ENCODE measurements around the gene KCNJ5.
A peak's percentile ranks its signal among the peaks of the same experiment; 100 is the strongest.

The KCNJ5 gene

DNA sequence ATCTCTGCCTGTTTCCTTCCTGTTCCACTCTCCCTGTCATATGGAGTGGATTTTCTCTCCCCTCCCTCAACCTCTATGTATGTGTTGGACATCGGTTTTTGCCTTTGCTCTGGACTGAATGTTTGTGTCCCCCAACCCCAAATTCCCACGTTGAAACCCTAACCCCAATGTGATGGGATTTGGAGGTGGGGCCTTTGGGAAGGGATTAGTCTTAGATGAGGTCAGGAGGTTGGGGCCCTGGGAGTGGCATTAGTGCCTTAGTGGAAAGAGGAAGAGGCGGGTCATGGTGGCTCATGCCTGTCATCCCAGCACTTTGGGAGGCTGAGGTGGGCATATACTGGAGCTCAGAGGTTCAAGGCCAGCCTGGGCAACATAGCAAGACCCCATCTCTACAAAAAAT, 39.9 kb downstream of the KCNJ5 start:
- TF ChIP-seq, protein P1, sequence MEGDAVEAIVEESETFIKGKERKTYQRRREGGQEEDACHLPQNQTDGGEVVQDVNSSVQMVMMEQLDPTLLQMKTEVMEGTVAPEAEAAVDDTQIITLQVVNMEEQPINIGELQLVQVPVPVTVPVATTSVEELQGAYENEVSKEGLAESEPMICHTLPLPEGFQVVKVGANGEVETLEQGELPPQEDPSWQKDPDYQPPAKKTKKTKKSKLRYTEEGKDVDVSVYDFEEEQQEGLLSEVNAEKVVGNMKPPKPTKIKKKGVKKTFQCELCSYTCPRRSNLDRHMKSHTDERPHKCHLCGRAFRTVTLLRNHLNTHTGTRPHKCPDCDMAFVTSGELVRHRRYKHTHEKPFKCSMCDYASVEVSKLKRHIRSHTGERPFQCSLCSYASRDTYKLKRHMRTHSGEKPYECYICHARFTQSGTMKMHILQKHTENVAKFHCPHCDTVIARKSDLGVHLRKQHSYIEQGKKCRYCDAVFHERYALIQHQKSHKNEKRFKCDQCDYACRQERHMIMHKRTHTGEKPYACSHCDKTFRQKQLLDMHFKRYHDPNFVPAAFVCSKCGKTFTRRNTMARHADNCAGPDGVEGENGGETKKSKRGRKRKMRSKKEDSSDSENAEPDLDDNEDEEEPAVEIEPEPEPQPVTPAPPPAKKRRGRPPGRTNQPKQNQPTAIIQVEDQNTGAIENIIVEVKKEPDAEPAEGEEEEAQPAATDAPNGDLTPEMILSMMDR (conservative IDR thresholded peaks at IDR 0.05; ENCODE audit: low read depth), result no peak
- H3K27ac ChIP-seq, result no peak overlapping the region
- POLR2A ChIA-PET (ENCODE audit: low non-redundant PET), result no interaction called here
- CTCF ChIA-PET, result no interaction called here
- no peak for DNase-seq (ENCODE audit: low spot score)

DNA sequence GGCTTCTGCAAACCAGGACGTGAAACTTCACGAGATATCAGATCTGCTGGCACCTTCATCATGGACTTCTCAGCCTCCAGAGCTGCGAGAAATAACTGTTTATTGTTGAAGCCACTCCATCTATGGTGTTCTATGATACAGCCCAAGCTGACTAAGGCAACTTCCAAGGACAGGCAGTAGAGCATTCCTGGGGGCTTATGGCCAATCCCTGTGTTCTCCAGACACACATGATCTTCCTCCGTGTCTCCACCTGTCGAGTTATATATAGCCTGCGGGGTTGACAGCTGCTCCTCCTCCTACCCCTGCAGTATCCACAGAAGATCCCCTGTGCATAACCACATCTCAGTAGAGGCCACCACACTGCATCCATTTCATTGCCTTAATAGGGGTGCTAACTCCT, 40.5 kb downstream of the KCNJ5 start:
- no peak overlapping the region for H3K27ac ChIP-seq
- peak; percentile 65 for DNase-seq (ENCODE audit: low spot score)
- ChIA-PET CTCF (no interaction called here), POLR2A (ENCODE audit: low non-redundant PET) (no interaction called here)
- TF ChIP-seq, protein P1 (conservative IDR thresholded peaks at IDR 0.05; ENCODE audit: low read depth), result no peak

DNA sequence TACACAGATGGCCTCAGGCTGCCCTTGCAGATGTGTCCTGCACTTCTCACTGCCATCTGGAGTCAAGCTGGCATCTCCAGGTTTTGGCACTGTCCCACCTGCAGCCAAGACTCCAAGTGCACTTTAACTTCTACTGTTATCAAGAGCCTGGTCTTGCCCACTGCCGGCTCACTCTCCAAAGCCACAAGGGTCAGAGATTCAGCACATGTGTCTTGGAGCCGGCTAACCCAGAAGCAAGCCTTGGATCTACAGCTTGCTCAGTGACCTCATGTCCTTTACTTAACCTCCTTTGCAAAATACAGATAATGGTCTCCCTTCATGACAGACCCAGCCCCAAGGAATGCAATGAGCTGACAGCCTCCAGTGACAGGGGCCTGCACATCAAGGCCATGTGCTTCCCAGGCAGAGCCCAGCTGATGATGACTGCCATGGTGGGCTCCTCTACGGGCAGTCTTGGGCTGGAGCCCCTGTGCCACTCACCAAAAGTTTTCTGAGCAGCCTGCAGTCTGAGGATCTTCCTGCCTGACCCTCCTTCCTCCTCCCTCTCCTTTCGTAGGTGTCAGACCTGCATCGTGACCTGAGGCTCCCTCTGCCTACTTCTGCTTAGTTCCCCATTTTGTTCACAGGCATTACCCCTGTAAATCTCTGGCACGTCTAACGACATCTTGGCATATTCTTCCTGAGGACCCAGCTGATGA, 42.5 kb downstream of the KCNJ5 start:
- ChIA-PET CTCF (interaction anchor here (0.7 kb wide), 1 partner anchor 43 kb away, joined by 4 read pairs; no protein-coding TSS in a partner anchor), POLR2A (ENCODE audit: low non-redundant PET) (interaction anchor here (0.6 kb wide), 1 partner anchor 21 kb away, joined by 4 read pairs; no protein-coding TSS in a partner anchor)
- no peak for DNase-seq (ENCODE audit: low spot score)
- TF ChIP-seq, protein P1 (conservative IDR thresholded peaks at IDR 0.05; ENCODE audit: low read depth), result no peak
- H3K27ac ChIP-seq, result no peak overlapping the region

DNA sequence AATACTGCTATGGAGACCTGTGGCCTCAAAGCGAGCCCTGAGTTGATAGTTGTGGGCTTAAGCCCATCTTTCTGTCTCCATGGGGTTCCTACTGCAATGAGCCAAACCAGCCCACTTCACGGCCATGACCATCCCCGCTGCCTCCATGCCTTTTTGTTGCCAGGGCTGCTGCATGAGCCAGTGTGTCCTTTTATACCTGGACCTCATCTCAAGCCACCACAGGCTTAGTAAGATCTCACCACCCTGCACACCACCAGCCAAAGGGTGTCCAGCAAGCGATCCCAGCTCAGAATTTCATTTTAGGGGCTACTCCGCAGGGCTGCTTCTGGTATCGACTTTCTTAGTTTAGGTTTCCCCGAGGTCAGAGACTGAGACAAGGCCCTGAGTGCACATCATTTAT, 43.2 kb downstream of the KCNJ5 start:
- TF ChIP-seq, protein P1 (conservative IDR thresholded peaks at IDR 0.05; ENCODE audit: low read depth), result no peak
- POLR2A ChIA-PET (ENCODE audit: low non-redundant PET), result no interaction called here
- CTCF ChIA-PET, result no interaction called here
- DNase-seq (ENCODE audit: low spot score), result no peak
- H3K27ac ChIP-seq, result no peak overlapping the region

DNA sequence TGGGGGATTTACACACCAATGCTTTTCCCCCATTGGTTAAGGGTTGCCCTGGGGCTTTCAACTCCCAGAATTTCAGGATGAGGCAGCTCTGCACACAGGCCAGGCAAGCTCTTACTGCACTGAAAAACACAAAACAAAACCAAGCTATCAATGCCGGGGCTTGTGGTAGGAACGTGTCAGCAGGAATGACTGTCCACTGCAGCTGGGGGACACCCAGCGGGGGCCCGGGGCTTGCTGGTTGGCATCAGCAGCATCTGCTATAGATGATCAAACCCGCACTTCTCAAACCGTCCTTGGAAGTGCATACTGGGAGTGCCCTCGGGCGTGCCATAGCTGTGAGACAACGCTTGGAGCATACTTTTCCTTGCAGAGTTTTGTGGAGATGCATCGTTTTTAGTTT, 43.8 kb downstream of the KCNJ5 start:
- POLR2A ChIA-PET (ENCODE audit: low non-redundant PET), result no interaction called here
- CTCF ChIA-PET, result interaction anchor here (0.6 kb wide), 1 partner anchor 60 kb away, joined by 3 read pairs; no protein-coding TSS in a partner anchor
- no peak overlapping the region for H3K27ac ChIP-seq
- TF ChIP-seq, protein P1 (conservative IDR thresholded peaks at IDR 0.05; ENCODE audit: low read depth), result no peak
- DNase-seq (ENCODE audit: low spot score), result no peak

DNA sequence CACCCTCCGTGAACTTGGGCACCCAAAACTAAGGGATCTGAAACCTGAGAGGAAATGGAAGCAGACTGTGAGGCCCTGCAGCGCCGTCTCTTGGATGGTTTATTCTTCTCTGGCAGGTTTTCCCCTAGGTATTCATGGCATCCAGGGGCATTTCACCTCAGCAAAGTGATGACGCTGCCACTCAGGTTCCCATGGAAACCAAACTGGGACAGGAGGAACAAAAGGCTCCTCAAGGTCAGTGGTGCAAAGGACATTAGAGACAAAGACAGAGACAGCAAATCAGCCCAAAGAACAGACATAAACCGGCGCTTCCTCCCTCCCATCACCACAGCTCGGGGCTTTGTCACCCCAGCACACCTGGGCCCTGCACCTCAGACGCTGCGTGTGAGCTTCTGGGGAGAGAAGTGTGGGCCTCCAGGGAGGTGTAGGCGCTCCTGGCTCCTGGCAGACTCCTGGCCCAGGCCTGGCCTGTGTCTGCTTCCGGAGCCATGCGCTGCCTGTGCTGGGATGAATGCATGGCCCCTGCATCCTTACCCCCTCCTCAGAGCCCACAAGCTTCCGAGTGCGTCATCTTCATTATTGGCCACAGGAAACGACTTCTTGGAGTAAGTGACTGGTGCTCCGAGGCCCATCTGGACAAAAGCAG, 45.6 kb downstream of the KCNJ5 start:
- TF ChIP-seq, protein P1 (conservative IDR thresholded peaks at IDR 0.05; ENCODE audit: low read depth), result no peak
- H3K27ac ChIP-seq, result no peak overlapping the region
- no peak for DNase-seq (ENCODE audit: low spot score)
- CTCF ChIA-PET, result interaction anchor here (0.7 kb wide), 1 partner anchor 235 kb away, joined by 3 read pairs; no protein-coding TSS in a partner anchor
- POLR2A ChIA-PET (ENCODE audit: low non-redundant PET), result no interaction called here

Measured in RWPE1 (cell line).